DOHH2 (cell line): ENCODE data around the gene CEBPA.

Source experiments
- CTCF ChIP-seq: fragments of 200-600 bp; sonication (generic); IDR thresholded peaks from one replicate; pipeline ENCODE4 v1.5.1; 2014; ENCODE audit warnings: antibody characterized with exemption, mild to moderate bottlenecking, low read depth, low read length; ENCODE audit not compliant: poor library complexity, severe bottlenecking
- EZH2phosphoT487 ChIP-seq: fragments of 200-600 bp; sonication (generic); IDR thresholded peaks from 2 replicates; pipeline ENCODE4 v1.6.1; 2017; ENCODE audit warnings: borderline replicate concordance, mild to moderate bottlenecking, antibody characterized with exemption, low read length, moderate library complexity, mixed read lengths

GRCh38 chr19:33275559-33275932 is 26.8 kb downstream of the CEBPA start:
- no peak for TF ChIP-seq CTCF
- no peak for TF ChIP-seq EZH2phosphoT487
